Measurements from ENCODE around the gene ZDHHC14. TPM values are rescaled to one million over a fixed set of nuclear protein-coding genes. Genes with fewer than 3 reads are reported as not detected.

The ZDHHC14 gene
- total and polyA plus RNA-seq, 2 experiments from 2014 or later, result 3.0 to 7.4 TPM

DNA sequence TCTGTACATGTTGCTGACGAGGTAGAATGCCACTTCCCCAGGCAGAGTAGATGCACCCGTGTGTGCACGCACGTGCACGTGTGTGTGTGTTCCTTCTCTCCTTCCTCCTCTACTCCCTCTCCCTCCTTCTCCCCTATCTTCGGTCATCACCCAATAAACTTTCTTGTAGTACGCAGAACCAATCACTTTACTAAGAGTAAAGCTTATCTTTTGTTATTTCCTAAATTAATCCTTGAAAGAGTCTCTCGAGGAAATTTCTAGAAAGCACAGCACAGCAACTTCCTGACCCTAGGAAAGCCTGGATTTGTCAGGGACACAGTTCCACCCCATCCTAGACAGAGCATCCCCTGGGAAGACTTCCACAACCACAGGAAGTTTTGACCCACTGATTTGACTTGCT lies 166.1 kb downstream of the ZDHHC14 start (continued):
- TF ChIP-seq, protein P1, sequence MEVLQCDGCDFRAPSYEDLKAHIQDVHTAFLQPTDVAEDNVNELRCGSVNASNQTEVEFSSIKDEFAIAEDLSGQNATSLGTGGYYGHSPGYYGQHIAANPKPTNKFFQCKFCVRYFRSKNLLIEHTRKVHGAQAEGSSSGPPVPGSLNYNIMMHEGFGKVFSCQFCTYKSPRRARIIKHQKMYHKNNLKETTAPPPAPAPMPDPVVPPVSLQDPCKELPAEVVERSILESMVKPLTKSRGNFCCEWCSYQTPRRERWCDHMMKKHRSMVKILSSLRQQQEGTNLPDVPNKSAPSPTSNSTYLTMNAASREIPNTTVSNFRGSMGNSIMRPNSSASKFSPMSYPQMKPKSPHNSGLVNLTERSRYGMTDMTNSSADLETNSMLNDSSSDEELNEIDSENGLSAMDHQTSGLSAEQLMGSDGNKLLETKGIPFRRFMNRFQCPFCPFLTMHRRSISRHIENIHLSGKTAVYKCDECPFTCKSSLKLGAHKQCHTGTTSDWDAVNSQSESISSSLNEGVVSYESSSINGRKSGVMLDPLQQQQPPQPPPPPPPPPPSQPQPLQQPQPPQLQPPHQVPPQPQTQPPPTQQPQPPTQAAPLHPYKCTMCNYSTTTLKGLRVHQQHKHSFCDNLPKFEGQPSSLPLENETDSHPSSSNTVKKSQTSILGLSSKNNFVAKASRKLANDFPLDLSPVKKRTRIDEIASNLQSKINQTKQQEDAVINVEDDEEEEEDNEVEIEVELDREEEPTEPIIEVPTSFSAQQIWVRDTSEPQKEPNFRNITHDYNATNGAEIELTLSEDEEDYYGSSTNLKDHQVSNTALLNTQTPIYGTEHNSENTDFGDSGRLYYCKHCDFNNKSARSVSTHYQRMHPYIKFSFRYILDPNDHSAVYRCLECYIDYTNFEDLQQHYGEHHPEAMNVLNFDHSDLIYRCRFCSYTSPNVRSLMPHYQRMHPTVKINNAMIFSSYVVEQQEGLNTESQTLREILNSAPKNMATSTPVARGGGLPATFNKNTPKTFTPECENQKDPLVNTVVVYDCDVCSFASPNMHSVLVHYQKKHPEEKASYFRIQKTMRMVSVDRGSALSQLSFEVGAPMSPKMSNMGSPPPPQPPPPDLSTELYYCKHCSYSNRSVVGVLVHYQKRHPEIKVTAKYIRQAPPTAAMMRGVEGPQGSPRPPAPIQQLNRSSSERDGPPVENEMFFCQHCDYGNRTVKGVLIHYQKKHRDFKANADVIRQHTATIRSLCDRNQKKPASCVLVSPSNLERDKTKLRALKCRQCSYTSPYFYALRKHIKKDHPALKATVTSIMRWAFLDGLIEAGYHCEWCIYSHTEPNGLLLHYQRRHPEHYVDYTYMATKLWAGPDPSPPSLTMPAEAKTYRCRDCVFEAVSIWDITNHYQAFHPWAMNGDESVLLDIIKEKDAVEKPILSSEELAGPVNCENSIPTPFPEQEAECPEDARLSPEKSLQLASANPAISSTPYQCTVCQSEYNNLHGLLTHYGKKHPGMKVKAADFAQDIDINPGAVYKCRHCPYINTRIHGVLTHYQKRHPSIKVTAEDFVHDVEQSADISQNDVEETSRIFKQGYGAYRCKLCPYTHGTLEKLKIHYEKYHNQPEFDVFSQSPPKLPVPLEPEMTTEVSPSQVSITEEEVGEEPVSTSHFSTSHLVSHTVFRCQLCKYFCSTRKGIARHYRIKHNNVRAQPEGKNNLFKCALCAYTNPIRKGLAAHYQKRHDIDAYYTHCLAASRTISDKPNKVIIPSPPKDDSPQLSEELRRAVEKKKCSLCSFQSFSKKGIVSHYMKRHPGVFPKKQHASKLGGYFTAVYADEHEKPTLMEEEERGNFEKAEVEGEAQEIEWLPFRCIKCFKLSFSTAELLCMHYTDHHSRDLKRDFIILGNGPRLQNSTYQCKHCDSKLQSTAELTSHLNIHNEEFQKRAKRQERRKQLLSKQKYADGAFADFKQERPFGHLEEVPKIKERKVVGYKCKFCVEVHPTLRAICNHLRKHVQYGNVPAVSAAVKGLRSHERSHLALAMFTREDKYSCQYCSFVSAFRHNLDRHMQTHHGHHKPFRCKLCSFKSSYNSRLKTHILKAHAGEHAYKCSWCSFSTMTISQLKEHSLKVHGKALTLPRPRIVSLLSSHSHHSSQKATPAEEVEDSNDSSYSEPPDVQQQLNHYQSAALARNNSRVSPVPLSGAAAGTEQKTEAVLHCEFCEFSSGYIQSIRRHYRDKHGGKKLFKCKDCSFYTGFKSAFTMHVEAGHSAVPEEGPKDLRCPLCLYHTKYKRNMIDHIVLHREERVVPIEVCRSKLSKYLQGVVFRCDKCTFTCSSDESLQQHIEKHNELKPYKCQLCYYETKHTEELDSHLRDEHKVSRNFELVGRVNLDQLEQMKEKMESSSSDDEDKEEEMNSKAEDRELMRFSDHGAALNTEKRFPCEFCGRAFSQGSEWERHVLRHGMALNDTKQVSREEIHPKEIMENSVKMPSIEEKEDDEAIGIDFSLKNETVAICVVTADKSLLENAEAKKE (CRISPR knock-in tag; IDR thresholded peaks at IDR 0.05), result no peak
- TF ChIP-seq CREB1 (CRISPR knock-in tag; IDR thresholded peaks at IDR 0.05; ENCODE audit: low read depth), result no peak
- no peak for TF ChIP-seq ZNF114 (CRISPR knock-in tag; IDR thresholded peaks at IDR 0.05)
- TF ChIP-seq NANOG (IDR thresholded peaks at IDR 0.05; ENCODE audit: borderline replicate concordance), result no peak

DNA sequence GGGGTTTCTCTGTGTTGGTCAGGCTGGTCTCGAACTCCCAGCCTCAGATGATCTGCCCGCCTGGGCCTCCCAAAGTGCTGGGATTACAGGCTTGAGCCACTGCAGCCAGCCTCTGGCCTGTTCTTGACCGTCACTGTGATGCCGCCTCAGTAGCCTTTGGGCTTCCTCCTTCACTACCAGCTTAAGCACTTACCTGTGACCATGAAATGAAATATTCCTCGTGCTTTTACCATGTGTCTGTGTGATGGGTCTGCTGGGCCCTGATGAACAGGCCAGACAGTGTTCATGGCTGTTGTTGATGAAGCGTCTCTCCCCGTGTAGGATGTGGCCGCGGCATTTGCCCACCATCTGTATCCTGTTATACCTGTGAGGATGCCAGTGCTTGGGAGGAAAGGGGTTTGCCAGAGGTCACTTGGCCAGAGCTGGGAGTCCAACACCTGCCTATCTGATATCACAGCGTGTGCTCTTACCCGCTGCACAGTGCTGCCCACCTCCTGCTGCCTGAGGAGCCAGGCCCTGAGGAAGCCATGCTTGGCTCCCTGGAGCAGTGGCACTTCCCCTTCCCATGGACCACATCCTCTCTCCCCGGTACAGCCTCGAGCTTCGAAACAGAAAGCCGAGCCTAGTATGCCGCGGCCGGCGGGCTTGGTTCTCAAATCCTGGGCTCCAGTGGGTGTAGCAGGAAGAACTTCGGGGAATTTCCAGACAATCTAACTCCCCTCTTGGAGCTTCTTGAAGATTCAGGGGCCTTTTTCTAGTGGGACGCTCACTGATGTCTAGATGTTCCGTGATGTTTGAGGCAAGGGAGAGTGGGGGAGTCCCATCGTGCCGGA lies 167.9 kb downstream of the ZDHHC14 start:
- no peaks in the 10 kb centered on the region for H4K20me1 ChIP-seq (replicated peaks; ENCODE audit: insufficient read depth)
- no peak for ATAC-seq
- H3K36me3 ChIP-seq (ENCODE audit: insufficient read depth), result no peaks in the 10 kb centered on the region
- Mint-ChIP-seq H3K4me3 (no peak overlapping the region), H3K27ac (no peak overlapping the region), H3K36me3 (ENCODE audit: low read depth) (peaks cover 6% of the 10 kb centered on the region; the same call in 2 of the 3 replicates), H3K9me3 (no peaks in the 10 kb centered on the region; the same call in 2 of the 3 replicates), H3K4me1 (peaks cover 46% of the 10 kb centered on the region), H3K27me3 (ENCODE audit: insufficient read depth, low read depth, poor library complexity) (peaks cover 11% of the 10 kb centered on the region)
- H3K4me3 ChIP-seq, result no peak overlapping the region
- H2AFZ ChIP-seq, result no peak overlapping the region
- H3K9me2 ChIP-seq (ENCODE audit: insufficient read depth), result peaks cover 5% of the 10 kb centered on the region
- no peaks in the 10 kb centered on the region for H3K27me3 ChIP-seq (ENCODE audit: insufficient read depth)
- DNase-seq (ENCODE audit: low spot score), result no peak
- no peak overlapping the region for H3K4me2 ChIP-seq
- no peak for TF ChIP-seq EZH2phosphoT487 (IDR thresholded peaks at IDR 0.05; ENCODE audit: unreplicated experiment)
- TF ChIP-seq, protein P2, sequence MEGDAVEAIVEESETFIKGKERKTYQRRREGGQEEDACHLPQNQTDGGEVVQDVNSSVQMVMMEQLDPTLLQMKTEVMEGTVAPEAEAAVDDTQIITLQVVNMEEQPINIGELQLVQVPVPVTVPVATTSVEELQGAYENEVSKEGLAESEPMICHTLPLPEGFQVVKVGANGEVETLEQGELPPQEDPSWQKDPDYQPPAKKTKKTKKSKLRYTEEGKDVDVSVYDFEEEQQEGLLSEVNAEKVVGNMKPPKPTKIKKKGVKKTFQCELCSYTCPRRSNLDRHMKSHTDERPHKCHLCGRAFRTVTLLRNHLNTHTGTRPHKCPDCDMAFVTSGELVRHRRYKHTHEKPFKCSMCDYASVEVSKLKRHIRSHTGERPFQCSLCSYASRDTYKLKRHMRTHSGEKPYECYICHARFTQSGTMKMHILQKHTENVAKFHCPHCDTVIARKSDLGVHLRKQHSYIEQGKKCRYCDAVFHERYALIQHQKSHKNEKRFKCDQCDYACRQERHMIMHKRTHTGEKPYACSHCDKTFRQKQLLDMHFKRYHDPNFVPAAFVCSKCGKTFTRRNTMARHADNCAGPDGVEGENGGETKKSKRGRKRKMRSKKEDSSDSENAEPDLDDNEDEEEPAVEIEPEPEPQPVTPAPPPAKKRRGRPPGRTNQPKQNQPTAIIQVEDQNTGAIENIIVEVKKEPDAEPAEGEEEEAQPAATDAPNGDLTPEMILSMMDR (conservative IDR thresholded peaks at IDR 0.05; ENCODE audit: low read depth in 2 of 2), result no peak
- TF ChIP-seq POLR2AphosphoS5 (IDR thresholded peaks at IDR 0.05; ENCODE audit: low read depth), result no peak
- TF ChIP-seq STAT1 (IDR thresholded peaks at IDR 0.05; ENCODE audit: unreplicated experiment), result no peak
- no peak for TF ChIP-seq EZH2 (IDR thresholded peaks at IDR 0.05; ENCODE audit: low read depth, unreplicated experiment)
- TF ChIP-seq ZNF114 (CRISPR knock-in tag; IDR thresholded peaks at IDR 0.05), result no peak
- TF ChIP-seq JUNB (IDR thresholded peaks at IDR 0.05; ENCODE audit: unreplicated experiment), result no peak
- no peak for TF ChIP-seq CREB1 (CRISPR knock-in tag; IDR thresholded peaks at IDR 0.05; ENCODE audit: low read depth)
- H3K4me1 ChIP-seq (ENCODE audit: insufficient read depth), result peaks cover 37% of the 10 kb centered on the region
- H3K27ac ChIP-seq (ENCODE audit: low read depth), result no peak overlapping the region
- H3K79me2 ChIP-seq (replicated peaks; ENCODE audit: insufficient read depth), result no peaks in the 10 kb centered on the region
- peaks cover 13% of the 10 kb centered on the region for H3F3A ChIP-seq (replicated peaks; ENCODE audit: low read depth)
